Body of pancreas (tissue), 4 donors: ENCODE measurements around the gene KCNK13. TPM values are rescaled to one million over a fixed set of nuclear protein-coding genes. Genes with fewer than 3 reads are reported as not detected.

Experiments used
- ATAC-seq: fragments of 150-250 bp; one replicate; pipeline ENCODE4 v1.9.1; 2016
- DNase-seq, 4 donors: peaks; one replicate each; pipeline ENCODE4 v3.0.0-alpha.2; 2019
- H3K27ac ChIP-seq, 4 donors: fragments of 200-600 bp; sonication (generic); 1 replicate in 3 of 4; 2 replicates in 1 of 4; pipeline versions ENCODE4 v1.5.1 to v1.6.1; 2016 to 2019; ENCODE audit warnings: mild to moderate bottlenecking in 1 of 4, mixed read lengths in 1 of 4, moderate library complexity in 1 of 4
- H3K27me3 ChIP-seq, 2 donors: fragments of 200-600 bp; sonication (generic); one replicate each; pipeline ENCODE4 v1.6.0; 2016; ENCODE audit warnings: mild to moderate bottlenecking in 1 of 2
- H3K36me3 ChIP-seq, 2 donors: fragments of 200-600 bp; sonication (generic); replicated peaks in 1 of 2; 2 replicates each; pipeline ENCODE4 v1.5.1; 2016; ENCODE audit warnings: low read depth in 2 of 2; ENCODE audit not compliant: insufficient read depth in 1 of 2
- H3K4me1 ChIP-seq: fragments of 200-600 bp; sonication (generic); one replicate; pipeline ENCODE4 v1.6.0; 2016
- H3K4me3 ChIP-seq, 2 donors: fragments of 200-600 bp; sonication (generic); 1 replicate in 1 of 2; 2 replicates in 1 of 2; pipeline ENCODE4 v1.5.1; 2016 to 2019
- H3K9me3 ChIP-seq, 3 donors: fragments of 200-600 bp; sonication (generic); 1 replicate in 2 of 3; 2 replicates in 1 of 3; pipeline ENCODE4 v1.5.1; 2016
- POLR2A ChIP-seq, 3 donors: fragments of 450-650 bp; IDR thresholded peaks; one replicate each; pipeline ENCODE4 v1.6.1; 2016; ENCODE audit warnings: antibody characterized with exemption in 3 of 3, mild to moderate bottlenecking in 2 of 3
- WGBS, 2 donors: methylation state at CpG; one replicate each; pipeline ENCODE4 v1.1.5; 2017; 5-methylcytosine and 5-hydroxymethylcytosine counted together
- intact Hi-C: fragments of 100-400 bp; cut with DNase I; formaldehyde crosslinking; loops from one replicate; pipeline ENCODE4 v1.15.1; 2023
- total RNA-seq, 2 donors: library from RNA; depleted of rRNA; stranded (reverse); fragments of >200 nt; gene quantifications; one replicate each; pipeline ENCODE4 v1.1.0, GENCODE V29; 2016
- TF ChIP-seq, protein P1 (sequence below), 7 experiments: fragments of 450-650 bp in 4 of 7; fragments of 200-600 bp in 3 of 7; sonication (generic) in 3 of 7; IDR thresholded peaks; one replicate each; pipeline ENCODE4 v1.5.1; 2016 to 2019; ENCODE audit warnings: antibody characterized with exemption in 7 of 7

Gene KCNK13
- total RNA-seq, 2 donors from 2014 or later, result 0.26 TPM; not detected in 1

DNA sequence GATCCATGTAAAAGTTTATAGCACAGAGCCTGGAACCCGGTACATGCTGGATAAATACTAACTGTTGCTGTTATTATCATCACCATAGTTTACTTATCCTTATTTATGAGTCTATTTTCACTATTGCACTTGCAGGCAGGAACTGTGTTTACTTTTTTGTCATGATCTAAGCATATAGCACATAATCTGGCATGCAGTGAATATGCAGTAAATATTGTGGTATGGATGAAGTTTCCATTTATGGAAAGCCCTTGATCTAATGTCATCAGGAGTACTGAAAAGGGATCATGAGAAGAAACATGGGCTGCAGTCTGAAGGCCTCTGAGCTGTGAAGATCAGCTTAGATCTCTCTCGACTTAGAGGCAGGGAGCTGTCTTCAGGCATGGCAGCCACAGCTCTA is 91.6 kb downstream of the KCNK13 start:
- 68 to 79% methylated on average over 2 of the region's 2 CpGs for WGBS, 2 donors
- Histone ChIP-seq H3K4me1 (no peaks in the 10 kb centered on the region), H3K27me3 (no peaks in the 10 kb centered on the region), H3K4me3 (no peak overlapping the region), H3K27ac (no peak overlapping the region), H3K36me3 (no peaks in the 10 kb centered on the region), H3K9me3 (peaks cover 0 to 5% (median 0%) of the 10 kb centered on the region in 3 donors)
- ATAC-seq (no peak), DNase-seq (no peak)
- intact Hi-C loops, result no loop called here
- TF ChIP-seq POLR2A (IDR thresholded peaks at IDR 0.05), result no peak
- TF ChIP-seq, protein P1, sequence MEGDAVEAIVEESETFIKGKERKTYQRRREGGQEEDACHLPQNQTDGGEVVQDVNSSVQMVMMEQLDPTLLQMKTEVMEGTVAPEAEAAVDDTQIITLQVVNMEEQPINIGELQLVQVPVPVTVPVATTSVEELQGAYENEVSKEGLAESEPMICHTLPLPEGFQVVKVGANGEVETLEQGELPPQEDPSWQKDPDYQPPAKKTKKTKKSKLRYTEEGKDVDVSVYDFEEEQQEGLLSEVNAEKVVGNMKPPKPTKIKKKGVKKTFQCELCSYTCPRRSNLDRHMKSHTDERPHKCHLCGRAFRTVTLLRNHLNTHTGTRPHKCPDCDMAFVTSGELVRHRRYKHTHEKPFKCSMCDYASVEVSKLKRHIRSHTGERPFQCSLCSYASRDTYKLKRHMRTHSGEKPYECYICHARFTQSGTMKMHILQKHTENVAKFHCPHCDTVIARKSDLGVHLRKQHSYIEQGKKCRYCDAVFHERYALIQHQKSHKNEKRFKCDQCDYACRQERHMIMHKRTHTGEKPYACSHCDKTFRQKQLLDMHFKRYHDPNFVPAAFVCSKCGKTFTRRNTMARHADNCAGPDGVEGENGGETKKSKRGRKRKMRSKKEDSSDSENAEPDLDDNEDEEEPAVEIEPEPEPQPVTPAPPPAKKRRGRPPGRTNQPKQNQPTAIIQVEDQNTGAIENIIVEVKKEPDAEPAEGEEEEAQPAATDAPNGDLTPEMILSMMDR (IDR thresholded peaks at IDR 0.05), result no peak

DNA sequence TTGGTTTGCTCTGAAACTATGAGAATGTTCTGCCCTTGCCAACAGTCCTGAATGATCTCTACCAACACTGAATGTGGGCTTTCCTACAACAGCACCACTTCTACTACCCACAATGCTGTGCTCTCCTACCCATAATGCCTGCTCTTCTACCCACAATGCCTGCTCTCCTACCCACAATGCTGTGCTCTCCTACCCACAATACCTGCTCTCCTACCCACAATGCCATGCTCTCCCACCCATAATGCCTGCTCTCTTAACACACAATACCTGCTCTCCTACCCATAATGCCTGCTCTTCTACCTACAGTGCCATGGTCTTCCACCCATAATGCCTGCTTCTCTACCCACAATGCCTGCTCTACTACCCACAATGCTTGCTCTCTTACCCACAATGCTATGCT is 92.3 kb downstream of the KCNK13 start:
- no peak for ATAC-seq
- no peak for TF ChIP-seq POLR2A (IDR thresholded peaks at IDR 0.05)
- TF ChIP-seq, protein P1 (IDR thresholded peaks at IDR 0.05), result no peak

DNA sequence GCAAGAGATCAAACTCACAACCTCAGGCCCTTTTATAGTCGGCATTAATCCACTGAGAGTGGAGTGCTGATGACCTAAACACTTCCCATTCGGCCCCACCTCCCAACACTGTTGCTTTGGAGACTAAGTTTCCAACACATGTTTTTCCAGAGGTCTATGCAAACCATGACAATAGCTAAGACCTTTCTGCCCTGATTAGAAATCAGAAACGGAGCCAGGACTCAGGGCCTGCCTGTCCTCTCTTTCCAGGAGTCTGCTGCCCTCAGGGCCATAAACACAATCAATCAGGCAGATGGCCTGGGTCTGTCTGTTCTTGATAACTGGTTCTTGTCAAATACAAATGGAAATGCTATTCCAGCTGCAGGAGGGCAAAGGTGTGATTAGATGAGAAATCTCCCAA is 97.4 kb downstream of the KCNK13 start:
- H3K9me3 ChIP-seq, result peaks cover 0 to 3% (median 0%) of the 10 kb centered on the region in 3 donors
- ATAC-seq (no peak), DNase-seq (no peak)
- WGBS, 2 donors, result 49 to 54% methylated on average over 3 of the region's 3 CpGs
- H3K27ac ChIP-seq, result no peak overlapping the region
- no peaks in the 10 kb centered on the region for H3K27me3 ChIP-seq
- no peak for TF ChIP-seq POLR2A (IDR thresholded peaks at IDR 0.05)
- TF ChIP-seq, protein P1 (IDR thresholded peaks at IDR 0.05), result no peak
- intact Hi-C loops, result no loop called here
- H3K36me3 ChIP-seq, result no peaks in the 10 kb centered on the region
- H3K4me1 ChIP-seq, result no peaks in the 10 kb centered on the region
- no peak overlapping the region for H3K4me3 ChIP-seq

More for the DNA sequence above, 92.3 kb downstream of the KCNK13 start:
- Histone ChIP-seq H3K36me3 (no peaks in the 10 kb centered on the region), H3K4me3 (no peak overlapping the region), H3K27me3 (no peaks in the 10 kb centered on the region), H3K4me1 (no peaks in the 10 kb centered on the region), H3K9me3 (peaks cover 0 to 5% (median 0%) of the 10 kb centered on the region in 3 donors), H3K27ac (no peak overlapping the region)
- no peak for DNase-seq
- intact Hi-C loops, result no loop called here

DNA sequence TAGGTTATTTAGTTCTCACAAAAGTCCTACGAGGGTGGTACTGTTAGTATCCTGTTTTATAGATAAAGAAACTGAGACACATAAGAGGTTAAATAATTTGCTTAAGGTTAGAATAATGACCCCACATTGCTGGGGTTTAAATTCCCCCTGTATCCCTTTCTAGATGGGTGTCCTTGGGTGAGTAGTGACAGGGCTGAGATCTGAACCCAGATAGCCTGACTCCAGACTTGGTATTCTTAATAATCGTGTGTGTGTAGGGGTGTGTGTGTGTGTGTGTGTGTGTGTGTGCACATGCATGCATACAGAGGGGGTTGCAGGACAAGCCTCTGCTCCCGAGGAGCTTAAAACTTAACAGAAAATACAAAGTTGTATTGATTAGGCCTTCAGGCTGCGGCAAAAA is 97.9 kb downstream of the KCNK13 start:
- DNase-seq, result no peak
- ATAC-seq, result no peak

DNA sequence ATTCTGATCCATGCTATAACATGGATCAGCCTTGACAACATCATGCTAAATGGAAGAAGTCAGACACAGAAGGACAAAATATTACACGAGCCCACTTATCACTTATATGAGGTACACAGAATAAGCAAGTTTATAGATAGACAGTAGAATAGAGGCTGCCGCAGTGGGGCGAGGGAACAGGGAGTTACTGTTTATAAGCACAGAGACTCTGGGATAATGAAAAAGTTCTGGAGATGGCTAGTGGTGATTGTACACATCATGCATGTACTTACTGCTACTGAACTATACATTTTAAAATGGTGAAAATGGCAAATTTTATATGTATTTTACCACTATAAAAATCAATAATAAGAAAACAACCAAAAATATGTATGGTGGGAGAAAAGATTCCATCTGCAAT is 99.3 kb downstream of the KCNK13 start:
- 80 to 87% methylated on average over 3 of the region's 3 CpGs for WGBS, 2 donors
- H3K27ac ChIP-seq, result no peak overlapping the region
- no peak overlapping the region for H3K4me3 ChIP-seq
- no peaks in the 10 kb centered on the region for H3K9me3 ChIP-seq
- intact Hi-C loops, result no loop called here
- H3K36me3 ChIP-seq, result no peaks in the 10 kb centered on the region
- no peaks in the 10 kb centered on the region for H3K4me1 ChIP-seq
- TF ChIP-seq, protein P1 (IDR thresholded peaks at IDR 0.05), result no peak
- no peak for TF ChIP-seq POLR2A (IDR thresholded peaks at IDR 0.05)
- ATAC-seq (no peak), DNase-seq (no peak)
- H3K27me3 ChIP-seq, result no peaks in the 10 kb centered on the region

More for the DNA sequence above, 97.9 kb downstream of the KCNK13 start:
- Histone ChIP-seq H3K27me3 (no peaks in the 10 kb centered on the region), H3K9me3 (no peaks in the 10 kb centered on the region), H3K27ac (no peak overlapping the region), H3K4me3 (no peak overlapping the region), H3K4me1 (no peaks in the 10 kb centered on the region), H3K36me3 (no peaks in the 10 kb centered on the region)
- 48 to 51% methylated on average over 4 of the region's 4 CpGs for WGBS, 2 donors
- intact Hi-C loops, result no loop called here
- TF ChIP-seq, protein P1 (IDR thresholded peaks at IDR 0.05), result no peak
- no peak for TF ChIP-seq POLR2A (IDR thresholded peaks at IDR 0.05)
